NCI-H146 treated with DMSO at 0.1 percent for 48 hours (cell line): ENCODE results near the gene GMDS.
"Not testable (repeated sequence)": the region's sequence is repeated elsewhere in the genome, so short reads cannot be mapped to it uniquely, and the experiment has no call there.

Experiments used
- DNase-seq: peaks from one replicate; lab custom pipeline; 2025; ENCODE audit not compliant: unreplicated experiment; lab: John Stamatoyannopoulos, UW

GMDS gene

GRCh38 chr6:1702580-1703051 lies 542.8 kb downstream of the GMDS start:
- DNase-seq: no peak

- no peak for DNase-seq
Measured at GRCh38 chr6:1701668-1702353, 543.6 kb downstream of the GMDS start.

GRCh38 chr6:1700278-1700967 lies 545.0 kb downstream of the GMDS start:
- no peak for DNase-seq

GRCh38 chr6:1698527-1698926 lies 546.9 kb downstream of the GMDS start:
- DNase-seq: no peak

- DNase-seq: no peak
Measured at GRCh38 chr6:1697688-1698351, 547.6 kb downstream of the GMDS start.

- DNase-seq: no peak
Measured at GRCh38 chr6:1696463-1696850, 548.9 kb downstream of the GMDS start.

GRCh38 chr6:1695546-1696462 lies 549.6 kb downstream of the GMDS start:
- DNase-seq: no peak

- DNase-seq: not testable (repeated sequence)
Measured at GRCh38 chr6:1691828-1692227, 553.6 kb downstream of the GMDS start.

GRCh38 chr6:1690656-1691055 lies 554.7 kb downstream of the GMDS start:
- DNase-seq: not testable (repeated sequence)

- DNase-seq: no peak
Measured at GRCh38 chr6:1689141-1689540, 556.3 kb downstream of the GMDS start.

- no peak for DNase-seq
Measured at GRCh38 chr6:1688396-1688795, 557.0 kb downstream of the GMDS start.

- no peak for DNase-seq
Measured at GRCh38 chr6:1687402-1687801, 558.0 kb downstream of the GMDS start.

GRCh38 chr6:1686117-1687098 lies 559.0 kb downstream of the GMDS start:
- DNase-seq: no peak

- DNase-seq: no peak
Measured at GRCh38 chr6:1679688-1680068, 565.7 kb downstream of the GMDS start.

- no peak for DNase-seq
Measured at GRCh38 chr6:1679031-1679687, 566.2 kb downstream of the GMDS start.

- DNase-seq: no peak
Measured at GRCh38 chr6:1678201-1678600, 567.2 kb downstream of the GMDS start.

GRCh38 chr6:1672379-1672778 lies 573.0 kb downstream of the GMDS start:
- no peak for DNase-seq

GRCh38 chr6:1670711-1671462 lies 574.5 kb downstream of the GMDS start:
- no peak for DNase-seq

- no peak for DNase-seq
Measured at GRCh38 chr6:1669996-1670395, 575.4 kb downstream of the GMDS start.
